Stimulated activated CD8-positive, alpha-beta memory T cell treated with anti-CD3 and anti-CD28 coated beads, Interleukin-7, amount 100 ng/mL, for 24 hours (primary cell): ENCODE results near the gene WDTC1.
A peak's percentile ranks its signal among the peaks of the same experiment; 100 is the strongest.

Source experiments
- DNase-seq: peaks from one replicate; pipeline ENCODE4 v3.0.0-alpha.2; 2020; ENCODE audit warnings: low read depth

Gene WDTC1

DNA sequence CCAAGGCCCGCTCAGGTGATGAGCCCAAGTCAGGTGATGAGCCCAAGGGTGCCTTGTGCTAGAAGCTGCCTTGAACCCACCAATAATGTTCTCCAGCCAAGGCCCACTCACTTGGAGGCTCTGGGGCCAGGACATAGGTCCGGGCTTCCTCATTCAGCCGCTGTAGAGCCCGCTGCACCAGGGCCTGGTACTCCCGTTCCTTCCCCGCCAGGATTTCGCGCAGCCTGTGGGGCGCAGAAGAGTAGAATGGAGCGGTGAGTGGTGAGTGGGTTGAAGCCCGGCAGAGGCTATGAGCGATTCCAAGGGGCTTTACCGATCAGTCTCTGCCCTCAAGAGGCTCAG is 121.8 kb downstream of the WDTC1 start:
- DNase-seq = no peak

GRCh38 chr1:27356619-27357280 is 122.3 kb downstream of the WDTC1 start:
- no peak for DNase-seq

GRCh38 chr1:27357281-27358037 is 123.0 kb downstream of the WDTC1 start:
- DNase-seq = peak; percentile 62
